Transverse colon (tissue), 4 donors: ENCODE measurements around the gene RUFY3. TPM values are rescaled to one million over a fixed set of nuclear protein-coding genes. Genes with fewer than 3 reads are reported as not detected.

Experiments used
- DNase-seq: peaks from one replicate; pipeline ENCODE4 v3.0.0-alpha.2; 2019
- H3K27ac ChIP-seq, 4 donors: fragments of 200-600 bp; sonication (generic); 2 replicates each; pipeline ENCODE4 v1.5.1; 2016 to 2018; ENCODE audit warnings: inconsistent platforms in 4 of 4
- H3K27me3 ChIP-seq: fragments of 200-600 bp; sonication (generic); 2 replicates; pipeline ENCODE4 v1.5.1; 2017; ENCODE audit warnings: inconsistent platforms
- H3K36me3 ChIP-seq, 4 donors: fragments of 200-600 bp; sonication (generic); 2 replicates each; pipeline ENCODE4 v1.5.1; 2017 to 2019; ENCODE audit warnings: inconsistent platforms in 4 of 4
- H3K4me1 ChIP-seq, 4 donors: fragments of 200-600 bp; sonication (generic); 2 replicates each; pipeline ENCODE4 v1.5.1; 2017 to 2020; ENCODE audit warnings: inconsistent platforms in 4 of 4
- H3K4me3 ChIP-seq, 4 donors: fragments of 200-600 bp; sonication (generic); 1 replicate in 1 of 4; 2 replicates in 3 of 4; pipeline versions ENCODE4 v1.5.1 to v1.6.1; 2017 to 2019; ENCODE audit warnings: inconsistent platforms in 4 of 4
- H3K9me3 ChIP-seq, 2 donors: fragments of 200-600 bp; sonication (generic); 2 replicates each; pipeline ENCODE4 v1.5.1; 2017 to 2019; ENCODE audit warnings: inconsistent platforms in 2 of 2
- EP300 ChIP-seq: sonication (generic); formaldehyde crosslinking; IDR thresholded peaks from one replicate; pipeline ENCODE4 v1.6.1; 2017; ENCODE audit warnings: antibody characterized with exemption, low read depth
- POLR2A ChIP-seq: fragments of 450-650 bp; IDR thresholded peaks from one replicate; pipeline ENCODE4 v1.6.1; 2016; ENCODE audit warnings: antibody characterized with exemption, mild to moderate bottlenecking, moderate library complexity
- POLR2AphosphoS5 ChIP-seq, 3 donors: sonication (generic); formaldehyde crosslinking; IDR thresholded peaks; one replicate each; pipeline ENCODE4 v1.6.1; 2016; ENCODE audit warnings: antibody characterized with exemption in 3 of 3
- WGBS, 2 donors: methylation state at CpG; one replicate each; pipeline ENCODE4 v1.1.5; 2018; ENCODE audit warnings: low coverage in 1 of 2; 5-methylcytosine and 5-hydroxymethylcytosine counted together
- in situ Hi-C, 4 donors: fragments of 200-750 bp; cut with MboI; loops; one replicate each; pipeline versions ENCODE4 v1.15.0 to v1.15.1; 2017; ENCODE audit warnings: low sequenced_read_pairs in 3 of 4, low pct_ligation_motif_present in 1 of 4, low pct_unique_long_range_greater_than_20kb in 1 of 4
- intact Hi-C: fragments of 100-400 bp; cut with DNase I; formaldehyde crosslinking; loops from one replicate; pipeline ENCODE4 v1.15.1; 2023; ENCODE audit warnings: low total_unique reads
- total RNA-seq, 4 donors: library from RNA; depleted of rRNA; stranded (reverse); fragments of >200 nt; gene quantifications; one replicate each; pipeline ENCODE4 v1.1.0, GENCODE V29; 2016
- TF ChIP-seq, protein P1 (sequence below), 5 experiments: fragments of 200-600 bp in 3 of 5; fragments of 450-650 bp in 2 of 5; sonication (generic) in 3 of 5; IDR thresholded peaks; 1 replicate in 2 of 5; 2 replicates in 3 of 5; pipeline ENCODE4 v1.5.1; 2016 to 2017; ENCODE audit warnings: antibody characterized with exemption in 5 of 5, inconsistent platforms in 3 of 5, mild to moderate bottlenecking in 2 of 5, moderate library complexity in 1 of 5

RUFY3 gene
- total RNA-seq, 4 donors from 2014 or later = 39.6 to 93.9 (median 50.8) TPM

DNA sequence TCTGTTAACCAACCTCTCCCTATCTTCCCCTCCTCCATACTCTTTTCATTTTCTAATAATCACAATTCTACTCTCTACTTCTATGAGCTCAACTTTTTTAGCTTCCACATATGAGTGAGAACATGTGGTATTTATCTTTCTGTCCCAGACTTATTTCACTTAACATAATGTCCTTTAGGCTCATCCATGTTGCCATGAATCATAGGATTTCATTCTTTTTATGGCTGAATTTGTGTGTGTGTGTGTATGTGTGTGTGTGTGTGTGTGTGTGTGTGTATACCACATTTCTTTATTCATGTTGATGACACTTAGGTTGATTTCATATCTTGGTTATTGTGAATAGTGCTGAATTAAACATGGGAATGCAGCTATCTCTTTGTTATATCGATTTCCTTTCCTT, 37.4 kb downstream of the RUFY3 start:
- H3K4me3 ChIP-seq = no peak overlapping the region
- H3K9me3 ChIP-seq = no peaks in the 10 kb centered on the region
- no peak overlapping the region for H3K27ac ChIP-seq
- peaks cover 0 to 19% (median 0%) of the 10 kb centered on the region in 4 donors for H3K4me1 ChIP-seq
- in situ Hi-C loops (no loop called here), intact Hi-C loops (no loop called here)
- no peak for DNase-seq
- no peak for TF ChIP-seq EP300
- TF ChIP-seq, protein P1, sequence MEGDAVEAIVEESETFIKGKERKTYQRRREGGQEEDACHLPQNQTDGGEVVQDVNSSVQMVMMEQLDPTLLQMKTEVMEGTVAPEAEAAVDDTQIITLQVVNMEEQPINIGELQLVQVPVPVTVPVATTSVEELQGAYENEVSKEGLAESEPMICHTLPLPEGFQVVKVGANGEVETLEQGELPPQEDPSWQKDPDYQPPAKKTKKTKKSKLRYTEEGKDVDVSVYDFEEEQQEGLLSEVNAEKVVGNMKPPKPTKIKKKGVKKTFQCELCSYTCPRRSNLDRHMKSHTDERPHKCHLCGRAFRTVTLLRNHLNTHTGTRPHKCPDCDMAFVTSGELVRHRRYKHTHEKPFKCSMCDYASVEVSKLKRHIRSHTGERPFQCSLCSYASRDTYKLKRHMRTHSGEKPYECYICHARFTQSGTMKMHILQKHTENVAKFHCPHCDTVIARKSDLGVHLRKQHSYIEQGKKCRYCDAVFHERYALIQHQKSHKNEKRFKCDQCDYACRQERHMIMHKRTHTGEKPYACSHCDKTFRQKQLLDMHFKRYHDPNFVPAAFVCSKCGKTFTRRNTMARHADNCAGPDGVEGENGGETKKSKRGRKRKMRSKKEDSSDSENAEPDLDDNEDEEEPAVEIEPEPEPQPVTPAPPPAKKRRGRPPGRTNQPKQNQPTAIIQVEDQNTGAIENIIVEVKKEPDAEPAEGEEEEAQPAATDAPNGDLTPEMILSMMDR (IDR thresholded peaks at IDR 0.05) = no peak
- H3K27me3 ChIP-seq = no peaks in the 10 kb centered on the region
- 27 to 80% methylated on average over 1 of the region's 1 CpG for WGBS, 2 donors
- peaks cover 0 to 3% (median 0%) of the 10 kb centered on the region in 4 donors for H3K36me3 ChIP-seq

DNA sequence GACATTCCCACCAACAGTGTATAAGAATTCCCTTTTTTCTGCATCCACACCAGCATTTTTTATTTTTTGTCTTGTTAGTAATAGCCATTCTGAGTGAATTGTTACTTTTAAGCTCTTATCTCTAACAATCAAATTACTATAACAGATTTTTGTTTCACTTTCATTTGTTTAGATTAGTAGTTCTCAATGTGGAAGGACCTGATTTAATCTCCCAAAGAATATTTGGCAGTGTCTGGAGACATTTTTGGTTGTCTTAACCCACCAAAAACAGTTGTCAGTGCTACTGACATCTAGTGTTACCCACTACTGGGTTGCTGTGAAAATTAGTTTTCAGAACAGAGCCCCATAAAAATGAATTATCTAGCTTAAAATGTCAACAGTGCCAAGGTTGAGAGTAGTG, 37.9 kb downstream of the RUFY3 start:
- DNase-seq = no peak
- Histone ChIP-seq H3K4me3 (no peak overlapping the region), H3K27me3 (no peaks in the 10 kb centered on the region), H3K9me3 (no peaks in the 10 kb centered on the region), H3K27ac (no peak overlapping the region), H3K4me1 (peaks cover 0 to 18% (median 0%) of the 10 kb centered on the region in 4 donors), H3K36me3 (peaks cover 0 to 4% (median 1%) of the 10 kb centered on the region in 4 donors)
- in situ Hi-C loops (no loop called here), intact Hi-C loops (no loop called here)
- TF ChIP-seq, protein P1 (IDR thresholded peaks at IDR 0.05) = no peak
- TF ChIP-seq POLR2AphosphoS5 (IDR thresholded peaks at IDR 0.05) = no peak
- TF ChIP-seq POLR2A = no peak
- TF ChIP-seq EP300 = no peak

DNA sequence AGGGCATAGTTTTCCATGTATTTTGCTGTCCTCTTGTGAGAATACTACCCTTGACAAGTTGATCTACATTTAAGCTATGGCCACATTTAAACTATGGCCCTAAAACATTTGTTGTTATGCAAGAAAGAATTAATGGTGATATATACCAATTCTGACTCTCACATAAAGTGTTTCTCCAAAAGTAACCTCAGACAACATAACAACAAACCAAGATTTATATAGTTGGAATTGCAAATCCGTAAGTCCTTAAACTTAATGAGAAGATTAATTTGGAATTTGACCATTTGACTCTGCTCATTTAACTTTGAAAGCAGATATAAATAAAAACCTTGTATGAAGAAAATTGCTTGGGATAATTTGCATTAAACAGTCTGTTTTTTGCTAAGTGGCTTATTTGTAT, 38.9 kb downstream of the RUFY3 start:
- Histone ChIP-seq H3K9me3 (no peaks in the 10 kb centered on the region), H3K36me3 (peaks cover 0 to 7% (median 1%) of the 10 kb centered on the region in 4 donors), H3K27ac (no peak overlapping the region), H3K4me3 (no peak overlapping the region), H3K4me1 (peaks cover 0 to 14% (median 0%) of the 10 kb centered on the region in 4 donors), H3K27me3 (no peaks in the 10 kb centered on the region)
- in situ Hi-C loops = no loop called here
- WGBS, 2 donors = 77 to 87% methylated on average over 1 of the region's 1 CpG
- intact Hi-C loops = no loop called here
- DNase-seq = no peak
- TF ChIP-seq, protein P1 (IDR thresholded peaks at IDR 0.05) = no peak
- TF ChIP-seq POLR2AphosphoS5 (IDR thresholded peaks at IDR 0.05) (no peak), POLR2A (no peak), EP300 (no peak)

DNA sequence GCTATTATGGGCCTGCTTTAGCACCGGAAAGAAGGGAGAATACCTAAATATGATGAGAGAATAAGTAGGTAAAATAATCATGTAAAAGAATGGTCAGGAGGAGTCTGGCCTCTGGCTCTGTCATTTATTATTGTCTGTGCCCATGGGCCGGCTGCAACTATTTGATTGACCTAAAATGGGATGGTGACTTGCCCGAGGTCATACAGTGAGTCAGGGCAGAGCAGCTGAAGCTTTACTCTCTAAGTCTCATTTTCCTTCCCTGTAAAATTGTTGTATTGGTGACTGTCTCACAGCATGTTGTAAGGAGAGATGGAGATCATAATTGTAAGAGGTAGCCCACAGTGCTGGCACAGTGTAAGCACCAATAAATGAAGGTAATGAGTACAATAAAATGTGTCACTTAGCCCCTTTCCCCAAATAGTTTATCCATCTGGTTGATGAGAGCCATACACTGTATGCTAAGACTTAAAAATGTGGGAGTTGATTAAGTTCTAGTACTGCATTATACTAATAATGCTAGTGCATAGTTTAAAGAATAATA, 39.6 kb downstream of the RUFY3 start:
- H3K27ac ChIP-seq = no peak overlapping the region
- peaks cover 0 to 14% (median 0%) of the 10 kb centered on the region in 4 donors for H3K4me1 ChIP-seq
- intact Hi-C loops (no loop called here), in situ Hi-C loops (no loop called here)
- TF ChIP-seq EP300 (no peak), POLR2AphosphoS5 (IDR thresholded peaks at IDR 0.05) (no peak), POLR2A (no peak)
- TF ChIP-seq, protein P1 (IDR thresholded peaks at IDR 0.05) = no peak
- no peak overlapping the region for H3K4me3 ChIP-seq
- H3K9me3 ChIP-seq = no peaks in the 10 kb centered on the region
- no peak for DNase-seq
- no peaks in the 10 kb centered on the region for H3K27me3 ChIP-seq
- 92 to 100% methylated on average over 2 to 3 of the region's 3 CpGs for WGBS, 2 donors
- H3K36me3 ChIP-seq = peaks cover 0 to 7% (median 1%) of the 10 kb centered on the region in 4 donors
